WTC11 (cell line): ENCODE data around the gene CAMK2N2. TPM values are rescaled to one million over a fixed set of nuclear protein-coding genes. Genes with fewer than 3 reads are reported as not detected.

Experiments
- ATAC-seq: fragments of 200-7000 bp; cut with Tn5 transposase; 2 replicates; pipeline ENCODE4 v1.10.0; 2021; ENCODE audit warnings: mild to moderate bottlenecking, moderate library complexity
- CTCF ChIA-PET: fragments of 300-600 bp; sonication (Branson Sonifier 250); formaldehyde crosslinking; loops from one replicate; lab custom pipeline; 2021; ENCODE audit warnings: antibody characterized with exemption; lab: Charles Lee
- POLR2A ChIA-PET: fragments of 350-600 bp; sonication (Branson Sonifier 250); formaldehyde crosslinking; loops from one replicate; lab custom pipeline; 2021; ENCODE audit warnings: antibody characterized with exemption; lab: Charles Lee
- DNase-seq: peaks from one replicate; pipeline ENCODE4 v3.0.0; 2021; ENCODE audit warnings: low spot score
- H3K27ac Mint-ChIP-seq: 2 replicates; pipeline ENCODE4 v1.8.0; 2021; ENCODE audit warnings: mixed read lengths
- H3K27me3 Mint-ChIP-seq: 2 replicates; pipeline ENCODE4 v1.8.0; 2021; ENCODE audit warnings: low read depth, mild to moderate bottlenecking, moderate library complexity, mixed read lengths
- H3K36me3 Mint-ChIP-seq: 2 replicates; pipeline ENCODE4 v1.8.0; 2021; ENCODE audit warnings: mixed read lengths
- H3K4me1 Mint-ChIP-seq: 2 replicates; pipeline ENCODE4 v1.8.0; 2022; ENCODE audit warnings: mixed read lengths
- H3K4me3 Mint-ChIP-seq: 2 replicates; pipeline ENCODE4 v1.8.0; 2021; ENCODE audit warnings: mild to moderate bottlenecking, moderate library complexity, mixed read lengths
- H3K9me3 Mint-ChIP-seq: 2 replicates; pipeline ENCODE4 v1.8.0; 2021; ENCODE audit warnings: mixed read lengths
- ATF3 ChIP-seq: sonication (generic); formaldehyde crosslinking; conservative IDR thresholded peaks from 2 replicates; pipeline ENCODE4 v1.8.1; 2022; ENCODE audit warnings: mild to moderate bottlenecking, missing genetic modification reagents
- CREM ChIP-seq: sonication (generic); formaldehyde crosslinking; IDR thresholded peaks from 2 replicates; pipeline ENCODE4 v1.8.1; 2022; ENCODE audit warnings: mild to moderate bottlenecking, missing genetic modification reagents, moderate library complexity
- CTCF ChIP-seq: fragments of 200-600 bp; IDR thresholded peaks from 2 replicates; pipeline ENCODE4 v1.8.0; 2022; ENCODE audit warnings: antibody characterized with exemption
- E2F4 ChIP-seq: sonication (generic); formaldehyde crosslinking; IDR thresholded peaks from 2 replicates; pipeline ENCODE4 v1.8.1; 2022; ENCODE audit warnings: low read depth, mild to moderate bottlenecking, moderate library complexity, missing genetic modification reagents, borderline replicate concordance
- ELF4 ChIP-seq: sonication (generic); formaldehyde crosslinking; IDR thresholded peaks from 2 replicates; pipeline ENCODE4 v1.8.1; 2022; ENCODE audit warnings: low read depth, mild to moderate bottlenecking, moderate library complexity, missing genetic modification reagents
- EMX1 ChIP-seq: fragments of 250-450 bp; sonication (Bioruptor Pico); IDR thresholded peaks from 2 replicates; pipeline ENCODE4 v1.8.0; 2021; ENCODE audit warnings: mild to moderate bottlenecking
- ETV6 ChIP-seq: sonication (generic); formaldehyde crosslinking; IDR thresholded peaks from 2 replicates; pipeline ENCODE4 v1.8.1; 2022; ENCODE audit warnings: mild to moderate bottlenecking, missing genetic modification reagents
- FOXK1 ChIP-seq: sonication (generic); formaldehyde crosslinking; IDR thresholded peaks from 2 replicates; pipeline ENCODE4 v1.8.0; 2022; ENCODE audit warnings: mild to moderate bottlenecking, moderate library complexity, missing genetic modification reagents
- JUN ChIP-seq: sonication (generic); formaldehyde crosslinking; IDR thresholded peaks from 2 replicates; pipeline ENCODE4 v1.8.0; 2023; ENCODE audit warnings: mild to moderate bottlenecking, missing genetic modification reagents
- KAT7 ChIP-seq: sonication (generic); formaldehyde crosslinking; IDR thresholded peaks from 2 replicates; pipeline ENCODE4 v1.8.1; 2023; ENCODE audit warnings: missing genetic modification reagents, mild to moderate bottlenecking, borderline replicate concordance
- MAX ChIP-seq: sonication (generic); formaldehyde crosslinking; IDR thresholded peaks from 2 replicates; pipeline ENCODE4 v1.8.0; 2022; ENCODE audit warnings: mild to moderate bottlenecking, missing genetic modification reagents
- NFE2L1 ChIP-seq: sonication (generic); formaldehyde crosslinking; IDR thresholded peaks from 2 replicates; pipeline ENCODE4 v1.8.1; 2023; ENCODE audit warnings: missing genetic modification reagents
- NR1H2 ChIP-seq: sonication (generic); formaldehyde crosslinking; IDR thresholded peaks from 2 replicates; pipeline ENCODE4 v1.9.0; 2021; ENCODE audit warnings: mild to moderate bottlenecking, moderate library complexity, missing genetic modification reagents
- NR2C2 ChIP-seq: sonication (generic); formaldehyde crosslinking; IDR thresholded peaks from 2 replicates; pipeline ENCODE4 v1.8.0; 2022; ENCODE audit warnings: mild to moderate bottlenecking, missing genetic modification reagents
- PRDM15 ChIP-seq: sonication (generic); formaldehyde crosslinking; IDR thresholded peaks from 2 replicates; pipeline ENCODE4 v1.8.0; 2022; ENCODE audit warnings: missing genetic modification reagents
- SMAD3 ChIP-seq: sonication (generic); formaldehyde crosslinking; IDR thresholded peaks from 2 replicates; pipeline ENCODE4 v1.8.0; 2022; ENCODE audit warnings: missing genetic modification reagents, mild to moderate bottlenecking, borderline replicate concordance
- STAT6 ChIP-seq: sonication (generic); formaldehyde crosslinking; conservative IDR thresholded peaks from 2 replicates; pipeline ENCODE4 v1.8.1; 2023; ENCODE audit warnings: mild to moderate bottlenecking, low read depth, missing genetic modification reagents, moderate library complexity
- TCF7 ChIP-seq: sonication (generic); formaldehyde crosslinking; IDR thresholded peaks from 2 replicates; pipeline ENCODE4 v1.8.0; 2022; ENCODE audit warnings: mild to moderate bottlenecking, low read depth, missing genetic modification reagents, moderate library complexity
- TEAD1 ChIP-seq: sonication (generic); formaldehyde crosslinking; IDR thresholded peaks from 2 replicates; pipeline ENCODE4 v1.8.0; 2022; ENCODE audit warnings: mild to moderate bottlenecking, missing genetic modification reagents
- TEAD4 ChIP-seq: sonication (generic); formaldehyde crosslinking; IDR thresholded peaks from 2 replicates; pipeline ENCODE4 v1.8.0; 2022; ENCODE audit warnings: mild to moderate bottlenecking, missing genetic modification reagents
- ZNF138 ChIP-seq: sonication (generic); formaldehyde crosslinking; conservative IDR thresholded peaks from 2 replicates; pipeline ENCODE4 v1.8.1; 2022; ENCODE audit warnings: mild to moderate bottlenecking, moderate library complexity, missing genetic modification reagents
- ZNF219 ChIP-seq: sonication (generic); formaldehyde crosslinking; IDR thresholded peaks from 2 replicates; pipeline ENCODE4 v1.8.0; 2023; ENCODE audit warnings: missing genetic modification reagents, mild to moderate bottlenecking, borderline replicate concordance
- ZNF232 ChIP-seq: sonication (generic); formaldehyde crosslinking; IDR thresholded peaks from 2 replicates; pipeline ENCODE4 v1.8.0; 2022; ENCODE audit warnings: mild to moderate bottlenecking, missing genetic modification reagents
- ZNF416 ChIP-seq: fragments of 250-450 bp; sonication (Bioruptor Pico); IDR thresholded peaks from 2 replicates; pipeline ENCODE4 v1.9.0; 2021; ENCODE audit warnings: mild to moderate bottlenecking, inconsistent platforms
- ZSCAN18 ChIP-seq: fragments of 250-450 bp; sonication (Bioruptor Pico); IDR thresholded peaks from 2 replicates; pipeline ENCODE4 v2.1.2; 2022; ENCODE audit warnings: mild to moderate bottlenecking, moderate library complexity
- total RNA-seq: library from RNA; stranded (reverse); gene quantifications from 3 replicates; pipeline ENCODE4 v1.2.3, GENCODE V29; 2021

Gene CAMK2N2
- total RNA-seq, 1 experiment from 2014 or later = 10.5 TPM

- TF ChIP-seq E2F4 = no peak
- TF ChIP-seq STAT6 (CRISPR knock-in tag) = no peak
- TF ChIP-seq MAX (CRISPR knock-in tag) = no peak
- TF ChIP-seq KAT7 (CRISPR knock-in tag) = no peak
- no peak for TF ChIP-seq NR1H2 (CRISPR knock-in tag)
- TF ChIP-seq SMAD3 (CRISPR knock-in tag) = no peak
- TF ChIP-seq PRDM15 (CRISPR knock-in tag) = no peak
- no peak for TF ChIP-seq ZNF232 (CRISPR knock-in tag)
- TF ChIP-seq ZNF138 (CRISPR knock-in tag) = no peak
- no peak for TF ChIP-seq FOXK1
- TF ChIP-seq TCF7 (CRISPR knock-in tag) = no peak
- ATAC-seq (no peak), DNase-seq (no peak)
- Mint-ChIP-seq H3K4me1 (no peaks in the 10 kb centered on the region), H3K4me3 (no peak overlapping the region), H3K27me3 (peaks cover 5% of the 10 kb centered on the region; the same call in 1 of the 2 replicates), H3K9me3 (no peaks in the 10 kb centered on the region), H3K36me3 (no peaks in the 10 kb centered on the region), H3K27ac (no peak overlapping the region)
- CTCF ChIA-PET = interaction anchor here (1.1 to 1.5 kb wide), 4 partner anchors 11 to 270 kb away, joined by 3 to 4 read pairs (median 4); partner anchors contain the start of genes CAMK2N2, EEF1AKMT4 and EPHB3
- POLR2A ChIA-PET = no interaction called here
These were observed 29.8 kb upstream of the CAMK2N2 start for GRCh38 chr3:184291044-184291737.

GRCh38 chr3:184290331-184290730 is 29.0 kb upstream of the CAMK2N2 start:
- no peaks in the 10 kb centered on the region for H3K4me1 Mint-ChIP-seq
- CTCF ChIA-PET = interaction anchor here (1.1 to 1.4 kb wide), 4 partner anchors 10 to 271 kb away, joined by 4 to 7 read pairs (median 4); partner anchors contain the start of genes EIF2B5 and EPHB3
- TF ChIP-seq CREM (CRISPR knock-in tag) = no peak
- no peak for TF ChIP-seq NR2C2 (CRISPR knock-in tag)
- no peak for TF ChIP-seq ZSCAN18 (CRISPR knock-in tag)
- TF ChIP-seq TEAD4 (CRISPR knock-in tag) = no peak
- no peak for TF ChIP-seq ATF3 (CRISPR knock-in tag)
- no peak for TF ChIP-seq NFE2L1 (CRISPR knock-in tag)
- TF ChIP-seq CTCF = no peak
- TF ChIP-seq ZNF416 = no peak
- TF ChIP-seq ELF4 (CRISPR knock-in tag) = no peak
- no peak for TF ChIP-seq SMAD3 (CRISPR knock-in tag)
- no peak for TF ChIP-seq ETV6 (CRISPR knock-in tag)
- TF ChIP-seq TEAD1 = no peak
- TF ChIP-seq ZNF219 (CRISPR knock-in tag) = no peak
- TF ChIP-seq EMX1 = no peak
- no peak for TF ChIP-seq JUN

More at GRCh38 chr3:184290331-184290730, 29.0 kb upstream of the CAMK2N2 start:
- Mint-ChIP-seq H3K9me3 (no peaks in the 10 kb centered on the region), H3K4me3 (no peak overlapping the region), H3K36me3 (no peaks in the 10 kb centered on the region), H3K27me3 (peaks cover 5% of the 10 kb centered on the region; the same call in 1 of the 2 replicates), H3K27ac (no peak overlapping the region)
- DNase-seq = peak; percentile 34
- POLR2A ChIA-PET = no interaction called here
- ATAC-seq = peak; percentile 64
